ENCODE results near the gene GALNS.
A peak's percentile ranks its signal among the peaks of the same experiment; 100 is the strongest.

GALNS gene

DNA sequence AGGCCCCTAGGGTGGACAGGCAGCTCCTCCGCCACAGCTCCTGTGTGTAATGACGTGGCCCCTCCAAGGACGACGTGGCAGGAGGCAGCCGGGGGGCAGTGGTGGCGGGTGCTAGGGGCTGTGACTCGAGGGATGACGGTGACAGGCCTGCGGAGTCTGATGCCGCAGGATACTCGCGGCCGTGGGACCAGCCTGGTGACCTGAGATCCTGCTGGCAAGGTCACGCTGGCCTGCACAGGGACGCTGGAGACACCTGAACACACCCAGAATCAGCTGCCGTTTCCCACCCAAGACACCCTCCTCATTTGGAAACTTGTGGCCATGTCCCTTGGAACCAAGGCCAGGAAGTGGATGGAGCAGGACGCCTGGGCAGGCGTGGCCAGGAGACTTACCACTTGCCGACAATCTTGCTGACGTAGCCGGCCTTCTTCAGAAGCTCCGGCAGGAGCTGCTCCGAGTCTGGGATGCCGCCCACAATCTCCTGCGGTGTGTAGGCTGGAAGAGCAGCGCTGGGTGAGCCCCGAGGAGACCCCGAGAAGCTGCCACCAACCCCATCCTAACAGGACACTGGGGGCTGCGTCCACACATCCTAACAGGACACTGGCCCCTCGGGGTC lies 16.0 kb downstream of the GALNS start:
- H3K4me3 ChIP-seq (ENCODE audit: low read depth, low read length): no peak overlapping the region
- TF ChIP-seq, protein P1, sequence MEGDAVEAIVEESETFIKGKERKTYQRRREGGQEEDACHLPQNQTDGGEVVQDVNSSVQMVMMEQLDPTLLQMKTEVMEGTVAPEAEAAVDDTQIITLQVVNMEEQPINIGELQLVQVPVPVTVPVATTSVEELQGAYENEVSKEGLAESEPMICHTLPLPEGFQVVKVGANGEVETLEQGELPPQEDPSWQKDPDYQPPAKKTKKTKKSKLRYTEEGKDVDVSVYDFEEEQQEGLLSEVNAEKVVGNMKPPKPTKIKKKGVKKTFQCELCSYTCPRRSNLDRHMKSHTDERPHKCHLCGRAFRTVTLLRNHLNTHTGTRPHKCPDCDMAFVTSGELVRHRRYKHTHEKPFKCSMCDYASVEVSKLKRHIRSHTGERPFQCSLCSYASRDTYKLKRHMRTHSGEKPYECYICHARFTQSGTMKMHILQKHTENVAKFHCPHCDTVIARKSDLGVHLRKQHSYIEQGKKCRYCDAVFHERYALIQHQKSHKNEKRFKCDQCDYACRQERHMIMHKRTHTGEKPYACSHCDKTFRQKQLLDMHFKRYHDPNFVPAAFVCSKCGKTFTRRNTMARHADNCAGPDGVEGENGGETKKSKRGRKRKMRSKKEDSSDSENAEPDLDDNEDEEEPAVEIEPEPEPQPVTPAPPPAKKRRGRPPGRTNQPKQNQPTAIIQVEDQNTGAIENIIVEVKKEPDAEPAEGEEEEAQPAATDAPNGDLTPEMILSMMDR (IDR thresholded peaks at IDR 0.05; ENCODE audit: borderline replicate concordance, insufficient read depth, low read depth, low read length): no peak

DNA sequence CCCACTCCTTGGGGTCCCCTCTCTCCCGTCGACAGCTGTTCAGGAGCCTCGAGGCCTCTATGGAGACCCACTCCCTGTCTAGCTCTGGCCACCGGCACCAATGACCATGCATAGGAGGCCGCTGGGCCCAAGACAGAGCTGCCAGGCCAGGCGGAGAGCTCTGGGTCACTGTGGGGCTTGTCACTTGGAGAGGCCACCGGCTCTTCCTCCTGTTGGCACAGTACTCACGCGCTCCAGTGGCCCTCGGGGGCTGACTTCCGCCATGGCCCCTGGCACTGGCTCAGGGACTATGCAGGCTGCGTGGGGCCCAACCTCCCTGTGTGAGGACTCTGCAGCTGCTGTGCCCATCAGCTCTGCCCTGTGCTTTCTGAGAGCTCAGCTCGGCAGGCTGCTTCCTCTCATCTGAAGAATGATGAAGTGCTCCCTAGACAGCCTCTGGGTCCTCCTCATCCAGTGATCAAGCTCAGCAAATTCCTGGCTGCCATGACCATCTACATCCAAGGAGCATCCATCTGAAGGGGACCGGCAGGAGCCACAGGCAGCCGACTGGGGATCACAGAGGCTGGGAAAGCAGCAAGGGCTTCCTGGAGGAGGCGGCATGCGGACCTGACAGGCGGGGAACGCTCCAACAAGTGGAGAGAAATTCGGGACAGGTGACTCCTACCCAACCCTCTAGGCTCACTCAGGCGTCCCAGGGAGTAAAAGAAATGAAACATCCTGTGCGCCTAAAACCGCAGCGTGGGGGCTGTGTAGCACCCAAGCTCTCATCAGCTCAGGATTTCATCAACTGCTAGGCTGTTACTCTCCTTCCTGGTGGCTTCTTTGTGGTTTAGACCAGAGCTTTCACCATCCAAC lies 16.8 kb downstream of the GALNS start:
- no peak overlapping the region for H3K4me3 ChIP-seq (ENCODE audit: low read depth, low read length)
- TF ChIP-seq, protein P1 (IDR thresholded peaks at IDR 0.05; ENCODE audit: borderline replicate concordance, insufficient read depth, low read depth, low read length): no peak

DNA sequence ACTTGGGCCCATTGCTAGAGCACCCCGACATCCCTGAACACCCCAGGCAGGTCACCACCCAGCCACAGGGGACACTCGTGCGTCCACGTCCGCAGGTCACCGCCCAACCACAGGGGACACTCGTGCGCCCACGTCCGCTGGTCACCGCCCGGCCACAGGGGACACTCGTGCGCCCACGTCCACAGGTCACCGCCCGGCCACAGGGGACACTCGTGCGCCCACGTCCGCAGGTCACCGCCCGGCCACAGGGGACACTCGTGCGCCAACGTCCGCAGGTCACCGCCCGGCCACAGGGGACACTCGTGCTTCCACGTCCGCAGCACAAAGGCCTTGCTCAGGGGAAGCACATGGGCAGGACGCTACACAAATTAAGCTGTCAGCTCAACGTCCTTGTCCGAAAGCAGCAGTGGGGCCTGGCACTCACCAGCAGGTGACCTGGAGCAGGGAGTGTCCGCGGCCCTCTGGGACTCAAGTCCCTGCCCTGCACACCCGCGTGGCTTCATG lies 17.7 kb downstream of the GALNS start:
- H3K4me3 ChIP-seq (ENCODE audit: low read depth, low read length): no peak overlapping the region
- TF ChIP-seq, protein P1 (IDR thresholded peaks at IDR 0.05; ENCODE audit: borderline replicate concordance, insufficient read depth, low read depth, low read length): peak; percentile 43; the same call in 1 of the 2 replicates

DNA sequence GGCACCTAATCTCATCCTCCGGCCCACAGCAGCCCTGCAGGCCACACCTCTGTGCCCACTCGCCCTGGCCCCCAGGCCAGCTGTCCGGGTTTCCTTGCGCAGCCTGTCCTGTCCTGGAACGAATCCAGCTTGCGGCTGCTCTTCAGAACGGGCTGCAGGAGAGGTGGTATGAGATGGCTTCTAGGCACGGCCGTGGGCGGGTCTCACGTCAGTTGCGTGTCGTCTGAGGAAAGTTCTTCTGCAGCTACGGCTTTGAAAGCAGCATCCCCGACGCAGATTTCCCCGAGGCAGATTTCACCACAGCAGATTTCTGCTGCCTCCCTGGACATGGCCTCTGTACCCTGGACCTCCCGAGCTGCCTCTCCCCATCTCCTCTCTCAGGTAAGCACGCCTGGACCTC lies 18.2 kb downstream of the GALNS start:
- TF ChIP-seq, protein P1 (IDR thresholded peaks at IDR 0.05; ENCODE audit: borderline replicate concordance, insufficient read depth, low read depth, low read length): no peak
- H3K4me3 ChIP-seq (ENCODE audit: low read depth, low read length): no peak overlapping the region

DNA sequence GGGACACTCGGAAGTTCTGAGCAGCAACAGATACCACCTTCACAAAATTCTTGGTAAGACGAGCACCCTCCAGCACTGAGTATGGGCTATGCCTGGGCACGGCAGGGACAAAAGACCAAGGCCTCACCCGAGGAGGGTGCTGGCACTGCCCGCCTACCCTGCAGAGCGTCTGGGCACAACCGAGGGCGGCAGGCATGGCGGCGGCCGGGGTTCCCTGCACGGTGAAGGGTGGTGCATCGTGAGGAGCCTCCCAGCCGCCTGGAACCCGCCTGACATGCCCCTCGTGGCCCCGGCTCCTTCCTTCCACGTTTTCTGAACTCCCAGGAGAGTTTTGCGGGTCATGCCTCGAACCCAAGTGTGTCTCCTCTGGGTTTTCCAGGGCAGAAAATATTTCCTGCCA lies 18.9 kb downstream of the GALNS start:
- TF ChIP-seq, protein P1 (IDR thresholded peaks at IDR 0.05; ENCODE audit: borderline replicate concordance, insufficient read depth, low read depth, low read length): no peak
- H3K4me3 ChIP-seq (ENCODE audit: low read depth, low read length): no peak overlapping the region

DNA sequence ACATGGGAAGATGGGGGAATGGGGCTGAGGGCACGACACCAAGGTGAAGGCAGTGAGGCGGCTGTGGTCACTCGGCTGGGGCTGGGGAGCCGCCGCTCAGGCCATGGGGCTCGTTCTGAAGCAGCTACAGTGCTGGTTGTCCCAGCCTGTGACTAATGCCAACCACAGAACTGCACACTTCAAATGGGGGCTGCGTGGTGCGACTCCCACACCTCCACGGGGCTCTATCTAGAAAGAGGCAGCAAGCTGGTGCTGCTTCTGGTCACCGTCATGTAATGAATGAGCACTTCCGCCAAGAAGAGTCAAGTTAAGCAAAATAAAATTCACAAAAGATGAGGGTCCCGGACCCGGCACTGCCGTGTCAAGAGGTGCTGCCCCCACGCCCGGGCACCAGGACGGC lies 20.0 kb downstream of the GALNS start:
- TF ChIP-seq, protein P1 (IDR thresholded peaks at IDR 0.05; ENCODE audit: borderline replicate concordance, insufficient read depth, low read depth, low read length): no peak

More for the DNA sequence above, 20.0 kb downstream of the GALNS start:
- H3K4me3 ChIP-seq (ENCODE audit: low read depth, low read length): no peak overlapping the region
